Adrenal gland (tissue), 5 donors: Measurements from ENCODE around the gene KCNJ3.

Experiments
- CTCF ChIP-seq, 6 experiments: fragments of 450-650 bp in 4 of 6; fragments of 200-600 bp in 2 of 6; sonication (generic) in 1 of 6; IDR thresholded peaks; 1 replicate in 5 of 6; 2 replicates in 1 of 6; pipeline versions ENCODE4 v1.5.1 to v1.8.0; 2016 to 2021; ENCODE audit warnings: antibody characterized with exemption in 6 of 6, mild to moderate bottlenecking in 2 of 6, moderate library complexity in 1 of 6
- POLR2A ChIP-seq, 2 donors: fragments of 450-650 bp; IDR thresholded peaks; one replicate each; pipeline ENCODE4 v1.6.1; 2017; ENCODE audit warnings: antibody characterized with exemption in 2 of 2, mild to moderate bottlenecking in 2 of 2, moderate library complexity in 1 of 2
- donor health status: DM: no; HTN: no; CAD: no.

- no peak for TF ChIP-seq CTCF (IDR thresholded peaks at IDR 0.05)
- TF ChIP-seq POLR2A (IDR thresholded peaks at IDR 0.05), result no peak
Observed at GRCh38 chr2:154658854-154659253, 39.6 kb upstream of the KCNJ3 start.
